Stimulated activated naive CD4-positive, alpha-beta T cell (primary cell): ENCODE data around the gene MYADML2.

Experiments used
- DNase-seq, 6 experiments: peaks; one replicate each; lab custom pipeline; 2025; lab: John Stamatoyannopoulos, UW

Gene MYADML2

GRCh38 chr17:81978524-81979298 lies 31.7 kb upstream of the MYADML2 start:
- no peak for DNase-seq

GRCh38 chr17:81977211-81977808 lies 30.3 kb upstream of the MYADML2 start, which contains the start of gene ASPSCR1:
TSS of gene ASPSCR1 (plus strand) at chr17:81977629. CDS start at chr17:81977647, 18 bp downstream.
- peak; percentile 80 to 96 (median 86) for DNase-seq

- DNase-seq, result peak in 2 of 6 experiments; percentile 38 to 64
These were observed 29.5 kb upstream of the MYADML2 start for GRCh38 chr17:81976332-81977210.

GRCh38 chr17:81973432-81973831 lies 26.4 kb upstream of the MYADML2 start:
- no peak for DNase-seq

- no peak for DNase-seq
These were observed 22.1 kb upstream of the MYADML2 start for GRCh38 chr17:81968850-81969812.

- DNase-seq, result no peak
These were observed 21.3 kb upstream of the MYADML2 start for GRCh38 chr17:81968396-81968745.

GRCh38 chr17:81967533-81968395 lies 20.7 kb upstream of the MYADML2 start:
- peak; percentile 84 to 89 (median 86) for DNase-seq

- DNase-seq, result peak in 2 of 6 experiments; percentile 25 to 50
These were observed 20.2 kb upstream of the MYADML2 start for GRCh38 chr17:81967244-81967532.

GRCh38 chr17:81966343-81967243 lies 19.6 kb upstream of the MYADML2 start:
- DNase-seq, result no peak

GRCh38 chr17:81964081-81964849 lies 17.2 kb upstream of the MYADML2 start:
- no peak for DNase-seq

- no peak for DNase-seq
These were observed 15.7 kb upstream of the MYADML2 start for GRCh38 chr17:81962499-81963441.

GRCh38 chr17:81961521-81962498 lies 14.8 kb upstream of the MYADML2 start:
- DNase-seq, result no peak

GRCh38 chr17:81961087-81961511 lies 14.1 kb upstream of the MYADML2 start, which contains the start of gene NOTUM:
TSS of gene NOTUM (minus strand) at chr17:81961187. CDS start at chr17:81960909, 278 bp downstream.
- DNase-seq, result peak in 3 of 6 experiments; percentile 12 to 28 (median 16)

GRCh38 chr17:81960130-81960958 lies 13.3 kb upstream of the MYADML2 start:
- peak in 3 of 6 experiments; percentile 29 to 38 (median 36) for DNase-seq
